Stimulated activated CD4-positive, alpha-beta T cell treated with anti-CD3 and anti-CD28 coated beads, Interleukin-1b, Interleukin-23, amount 100 ng/mL, for 24 hours (primary cell): ENCODE measurements around the gene EML1.
A peak's percentile ranks its signal among the peaks of the same experiment; 100 is the strongest.

Experiments
- DNase-seq, 4 experiments: peaks; one replicate each; pipeline ENCODE4 v3.0.0-alpha.2; 2020; ENCODE audit warnings: low read depth in 4 of 4, low spot score in 1 of 4

EML1 gene

GRCh38 chr14:99952453-99952852 is 159.2 kb downstream of the EML1 start:
- DNase-seq = no peak

- no peak for DNase-seq
These were observed 162.7 kb downstream of the EML1 start for GRCh38 chr14:99955826-99956455.

- no peak for DNase-seq
These were observed 165.2 kb downstream of the EML1 start for GRCh38 chr14:99958380-99958779.

GRCh38 chr14:99961826-99962518 is 168.8 kb downstream of the EML1 start:
- DNase-seq = no peak

- no peak for DNase-seq
These were observed 171.8 kb downstream of the EML1 start for GRCh38 chr14:99964979-99965378.

- DNase-seq = no peak
These were observed 173.0 kb downstream of the EML1 start for GRCh38 chr14:99966037-99966835.

- DNase-seq = no peak
These were observed 173.7 kb downstream of the EML1 start for GRCh38 chr14:99966912-99967311.

GRCh38 chr14:99968191-99968920 is 175.1 kb downstream of the EML1 start:
- no peak for DNase-seq

GRCh38 chr14:99968941-99969340 is 175.7 kb downstream of the EML1 start:
- DNase-seq = no peak

GRCh38 chr14:99969673-99970322 is 176.6 kb downstream of the EML1 start:
- DNase-seq = no peak

- peak; percentile 69 to 81 (median 74) for DNase-seq
These were observed 178.1 kb downstream of the EML1 start for GRCh38 chr14:99971087-99971940.

GRCh38 chr14:99971941-99972747 is 178.9 kb downstream of the EML1 start:
- DNase-seq = peak in 2 of 4 experiments; percentile 7 to 9

- DNase-seq = no peak
These were observed 179.7 kb downstream of the EML1 start for GRCh38 chr14:99972748-99973466.

- DNase-seq = no peak
These were observed 182.0 kb downstream of the EML1 start for GRCh38 chr14:99975190-99975589.

GRCh38 chr14:99976021-99976420 is 182.8 kb downstream of the EML1 start:
- DNase-seq = no peak

- no peak for DNase-seq
These were observed 183.5 kb downstream of the EML1 start for GRCh38 chr14:99976681-99977080.

- no peak for DNase-seq
These were observed 187.1 kb downstream of the EML1 start for GRCh38 chr14:99980299-99980698.

GRCh38 chr14:99981806-99982205 is 188.6 kb downstream of the EML1 start:
- no peak for DNase-seq
